ENCODE data around the gene KDM1A. TPM values are rescaled to one million over a fixed set of nuclear protein-coding genes. Genes with fewer than 3 reads are reported as not detected.

The KDM1A gene
- total RNA-seq = 10 to 100 TPM; 23.4 to 44.1 TPM

DNA sequence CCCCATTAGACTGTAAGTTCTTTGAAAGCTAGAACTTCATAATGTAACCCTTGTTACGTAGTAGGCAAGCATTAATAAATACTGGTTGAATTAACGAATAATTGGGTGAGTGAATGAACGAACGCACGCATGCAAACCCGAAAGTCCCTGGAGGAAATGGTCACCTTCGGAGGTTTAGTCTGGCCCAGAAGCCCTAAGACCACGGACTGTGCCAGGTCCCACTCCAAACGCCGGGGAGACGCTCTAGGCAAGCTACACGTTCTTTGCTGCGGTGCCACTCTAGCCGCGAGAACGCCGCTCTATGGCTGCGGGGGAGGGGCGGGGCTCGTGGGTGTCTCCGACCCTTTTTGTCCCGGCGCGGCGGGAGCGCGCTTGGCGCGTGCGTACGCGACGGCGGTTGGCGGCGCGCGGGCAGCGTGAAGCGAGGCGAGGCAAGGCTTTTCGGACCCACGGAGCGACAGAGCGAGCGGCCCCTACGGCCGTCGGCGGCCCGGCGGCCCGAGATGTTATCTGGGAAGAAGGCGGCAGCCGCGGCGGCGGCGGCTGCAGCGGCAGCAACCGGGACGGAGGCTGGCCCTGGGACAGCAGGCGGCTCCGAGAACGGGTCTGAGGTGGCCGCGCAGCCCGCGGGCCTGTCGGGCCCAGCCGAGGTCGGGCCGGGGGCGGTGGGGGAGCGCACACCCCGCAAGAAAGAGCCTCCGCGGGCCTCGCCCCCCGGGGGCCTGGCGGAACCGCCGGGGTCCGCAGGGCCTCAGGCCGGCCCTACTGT is at the start of gene KDM1A:
KDM1A (plus strand) TSS at position 375 of the 769 bp plus-strand sequence; CDS start at position 504, 129 bp downstream.
- TF ChIP-seq, protein P1, sequence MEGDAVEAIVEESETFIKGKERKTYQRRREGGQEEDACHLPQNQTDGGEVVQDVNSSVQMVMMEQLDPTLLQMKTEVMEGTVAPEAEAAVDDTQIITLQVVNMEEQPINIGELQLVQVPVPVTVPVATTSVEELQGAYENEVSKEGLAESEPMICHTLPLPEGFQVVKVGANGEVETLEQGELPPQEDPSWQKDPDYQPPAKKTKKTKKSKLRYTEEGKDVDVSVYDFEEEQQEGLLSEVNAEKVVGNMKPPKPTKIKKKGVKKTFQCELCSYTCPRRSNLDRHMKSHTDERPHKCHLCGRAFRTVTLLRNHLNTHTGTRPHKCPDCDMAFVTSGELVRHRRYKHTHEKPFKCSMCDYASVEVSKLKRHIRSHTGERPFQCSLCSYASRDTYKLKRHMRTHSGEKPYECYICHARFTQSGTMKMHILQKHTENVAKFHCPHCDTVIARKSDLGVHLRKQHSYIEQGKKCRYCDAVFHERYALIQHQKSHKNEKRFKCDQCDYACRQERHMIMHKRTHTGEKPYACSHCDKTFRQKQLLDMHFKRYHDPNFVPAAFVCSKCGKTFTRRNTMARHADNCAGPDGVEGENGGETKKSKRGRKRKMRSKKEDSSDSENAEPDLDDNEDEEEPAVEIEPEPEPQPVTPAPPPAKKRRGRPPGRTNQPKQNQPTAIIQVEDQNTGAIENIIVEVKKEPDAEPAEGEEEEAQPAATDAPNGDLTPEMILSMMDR (IDR thresholded peaks at IDR 0.05) = no peak
- Histone ChIP-seq H3K4me3 (peak within 1 kb of the TSS; percentile 93), H3K4me1 (ENCODE audit: control insufficient read depth in 1 of 2, low read depth in 2 of 2) (peaks cover 9 to 12% of the 10 kb centered on the region in 2 donors), H3K36me3 (no peaks in the 10 kb centered on the region), H3K9me3 (no peaks in the 10 kb centered on the region), H3K27ac (peak within 1 kb of the TSS; percentile 57 to 71), H3K27me3 (replicated peaks; ENCODE audit: insufficient read depth) (no peaks in the 10 kb centered on the region)
- ATAC-seq (ENCODE audit: insufficient number of reproducible peaks, low FRiP score, low read depth) (peak; percentile 86), DNase-seq (ENCODE audit: low spot score) (peak; percentile 88)

GRCh38 chr1:22970096-22970495 is 49.2 kb upstream of the KDM1A start:
- Histone ChIP-seq H3K9me3 (peaks cover 8% of the 10 kb centered on the region), H3K4me1 (ENCODE audit: control insufficient read depth in 1 of 2, low read depth in 2 of 2) (no peaks in the 10 kb centered on the region), H3K4me3 (no peak overlapping the region), H3K36me3 (no peaks in the 10 kb centered on the region), H3K27me3 (replicated peaks; ENCODE audit: insufficient read depth) (peaks cover 8% of the 10 kb centered on the region), H3K27ac (no peak overlapping the region)
- DNase-seq (ENCODE audit: low spot score) (no peak), ATAC-seq (ENCODE audit: insufficient number of reproducible peaks, low FRiP score, low read depth) (no peak)
- TF ChIP-seq, protein P1 (IDR thresholded peaks at IDR 0.05) = no peak

DNA sequence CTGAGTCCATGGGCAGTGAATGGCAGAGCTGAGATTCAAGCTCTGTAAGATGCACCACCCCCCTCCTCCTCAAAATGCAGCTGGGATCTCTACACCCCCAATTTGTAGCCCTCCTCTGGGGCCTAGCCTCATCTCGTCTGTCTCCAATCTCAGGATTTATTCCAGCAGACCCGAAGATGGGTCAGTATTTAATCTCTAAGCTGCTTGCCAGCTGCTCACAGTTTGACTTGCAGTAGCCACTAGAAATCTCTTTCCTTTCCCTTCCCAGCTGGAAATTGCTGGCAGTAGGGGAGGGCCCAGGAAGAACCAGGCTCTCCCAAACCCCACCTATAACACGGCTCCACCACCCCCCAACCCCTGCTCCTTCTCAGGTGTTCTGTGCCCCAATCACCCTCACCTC is 48.1 kb upstream of the KDM1A start:
- H3K36me3 ChIP-seq = no peaks in the 10 kb centered on the region
- H3K4me1 ChIP-seq (ENCODE audit: control insufficient read depth in 1 of 2, low read depth in 2 of 2) = no peaks in the 10 kb centered on the region
- H3K27me3 ChIP-seq (replicated peaks; ENCODE audit: insufficient read depth) = peaks cover 8% of the 10 kb centered on the region
- TF ChIP-seq, protein P1 (IDR thresholded peaks at IDR 0.05) = no peak
- no peak overlapping the region for H3K4me3 ChIP-seq
- H3K27ac ChIP-seq = no peak overlapping the region
- ATAC-seq (ENCODE audit: insufficient number of reproducible peaks, low FRiP score, low read depth) (no peak), DNase-seq (ENCODE audit: low spot score) (no peak)
- peaks cover 6% of the 10 kb centered on the region for H3K9me3 ChIP-seq

DNA sequence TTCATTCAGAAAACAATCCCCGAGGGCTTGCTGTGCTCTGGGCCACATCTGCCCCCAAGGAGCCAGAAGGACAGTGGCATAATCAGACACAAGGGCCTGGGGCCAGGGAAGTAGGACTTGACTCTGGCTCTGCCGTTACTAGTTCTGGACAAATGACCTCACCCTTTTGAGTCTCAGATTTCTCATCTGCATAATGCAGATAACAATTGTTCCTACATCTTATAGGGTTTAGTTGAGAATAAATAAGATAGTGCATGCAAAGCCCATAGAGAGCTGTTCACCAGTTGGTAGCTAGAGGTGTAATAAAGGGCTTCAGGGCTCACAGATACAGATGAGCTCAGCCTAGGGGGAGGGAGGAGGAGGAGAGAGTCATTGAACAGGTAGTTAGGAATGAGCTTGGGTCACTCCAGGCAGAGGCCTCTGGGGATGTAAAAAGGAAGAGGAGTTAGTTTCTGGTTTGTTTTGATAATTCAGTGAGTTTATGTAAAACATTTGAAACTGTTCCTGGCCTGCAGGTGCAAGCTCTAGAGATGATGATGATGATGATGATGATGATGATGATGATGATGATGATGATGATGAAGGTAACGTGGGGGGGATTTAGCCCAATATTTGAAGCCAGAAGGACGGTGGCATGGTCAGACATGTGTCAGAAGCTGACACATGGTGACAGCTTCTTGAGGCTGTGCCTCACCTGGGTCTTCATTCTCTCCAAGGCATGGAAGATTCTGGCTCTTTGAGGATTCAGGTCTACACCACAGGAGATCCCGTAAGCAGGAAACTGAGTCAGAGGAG is 47.5 kb upstream of the KDM1A start:
- TF ChIP-seq, protein P1 (IDR thresholded peaks at IDR 0.05) = no peak
- Histone ChIP-seq H3K4me3 (no peak overlapping the region), H3K4me1 (ENCODE audit: control insufficient read depth in 1 of 2, low read depth in 2 of 2) (no peaks in the 10 kb centered on the region), H3K27me3 (replicated peaks; ENCODE audit: insufficient read depth) (peaks cover 8% of the 10 kb centered on the region), H3K9me3 (no peaks in the 10 kb centered on the region), H3K27ac (no peak overlapping the region), H3K36me3 (no peaks in the 10 kb centered on the region)
- DNase-seq (ENCODE audit: low spot score) = no peak
- no peak for ATAC-seq (ENCODE audit: insufficient number of reproducible peaks, low FRiP score, low read depth)

GRCh38 chr1:22972760-22973159 is 46.5 kb upstream of the KDM1A start, which contains the start of gene LACTBL1:
LACTBL1 (minus strand) TSS chr1:22972866; CDS start chr1:22972316, 550 bp downstream.
- no peak within 1 kb of the TSS for H3K27ac ChIP-seq
- H3K4me1 ChIP-seq (ENCODE audit: control insufficient read depth in 1 of 2, low read depth in 2 of 2) = no peaks in the 10 kb centered on the region
- ATAC-seq (ENCODE audit: insufficient number of reproducible peaks, low FRiP score, low read depth) (no peak), DNase-seq (ENCODE audit: low spot score) (no peak)
- H3K9me3 ChIP-seq = no peaks in the 10 kb centered on the region
- H3K4me3 ChIP-seq = no peak within 1 kb of the TSS
- H3K27me3 ChIP-seq (replicated peaks; ENCODE audit: insufficient read depth) = peaks cover 8% of the 10 kb centered on the region
- TF ChIP-seq, protein P1 (IDR thresholded peaks at IDR 0.05) = no peak
- H3K36me3 ChIP-seq = no peaks in the 10 kb centered on the region

Data from thoracic aorta (tissue), 2 donors.